WTC11 (cell line): Measurements from ENCODE around the gene RDH8. TPM values are rescaled to one million over a fixed set of nuclear protein-coding genes. Genes with fewer than 3 reads are reported as not detected.
"Not testable (repeated sequence)": the region's sequence is repeated elsewhere in the genome, so short reads cannot be mapped to it uniquely, and the experiment has no call there.

Experiments used
- ATAC-seq: fragments of 200-7000 bp; cut with Tn5 transposase; 2 replicates; pipeline ENCODE4 v1.10.0; 2021; ENCODE audit warnings: mild to moderate bottlenecking, moderate library complexity
- CTCF ChIA-PET: fragments of 300-600 bp; sonication (Branson Sonifier 250); formaldehyde crosslinking; loops from one replicate; lab custom pipeline; 2021; ENCODE audit warnings: antibody characterized with exemption; lab: Charles Lee
- POLR2A ChIA-PET: fragments of 350-600 bp; sonication (Branson Sonifier 250); formaldehyde crosslinking; loops from one replicate; lab custom pipeline; 2021; ENCODE audit warnings: antibody characterized with exemption; lab: Charles Lee
- DNase-seq: peaks from one replicate; pipeline ENCODE4 v3.0.0; 2021; ENCODE audit warnings: low spot score
- H3K27ac Mint-ChIP-seq: 2 replicates; pipeline ENCODE4 v1.8.0; 2021; ENCODE audit warnings: mixed read lengths
- H3K27me3 Mint-ChIP-seq: 2 replicates; pipeline ENCODE4 v1.8.0; 2021; ENCODE audit warnings: low read depth, mild to moderate bottlenecking, moderate library complexity, mixed read lengths
- H3K36me3 Mint-ChIP-seq: 2 replicates; pipeline ENCODE4 v1.8.0; 2021; ENCODE audit warnings: mixed read lengths
- H3K4me1 Mint-ChIP-seq: 2 replicates; pipeline ENCODE4 v1.8.0; 2022; ENCODE audit warnings: mixed read lengths
- H3K4me3 Mint-ChIP-seq: 2 replicates; pipeline ENCODE4 v1.8.0; 2021; ENCODE audit warnings: mild to moderate bottlenecking, moderate library complexity, mixed read lengths
- H3K9me3 Mint-ChIP-seq: 2 replicates; pipeline ENCODE4 v1.8.0; 2021; ENCODE audit warnings: mixed read lengths
- ATF1 ChIP-seq: sonication (generic); formaldehyde crosslinking; IDR thresholded peaks from 2 replicates; pipeline ENCODE4 v1.8.1; 2023; ENCODE audit warnings: mild to moderate bottlenecking, moderate library complexity, missing genetic modification reagents
- ESRRA ChIP-seq: sonication (generic); formaldehyde crosslinking; IDR thresholded peaks from 2 replicates; pipeline ENCODE4 v1.8.1; 2022; ENCODE audit warnings: mild to moderate bottlenecking, missing genetic modification reagents, borderline replicate concordance
- KAT7 ChIP-seq: sonication (generic); formaldehyde crosslinking; IDR thresholded peaks from 2 replicates; pipeline ENCODE4 v1.8.1; 2023; ENCODE audit warnings: missing genetic modification reagents, mild to moderate bottlenecking, borderline replicate concordance
- MXD4 ChIP-seq: fragments of 250-450 bp; sonication (Bioruptor Pico); IDR thresholded peaks from 2 replicates; pipeline ENCODE4 v1.8.0; 2021; ENCODE audit warnings: mild to moderate bottlenecking, moderate library complexity, borderline replicate concordance
- NFYB ChIP-seq: sonication (generic); formaldehyde crosslinking; conservative IDR thresholded peaks from 2 replicates; pipeline ENCODE4 v1.8.0; 2022; ENCODE audit warnings: low read depth, missing genetic modification reagents
- SMAD4 ChIP-seq: sonication (generic); formaldehyde crosslinking; IDR thresholded peaks from 2 replicates; pipeline ENCODE4 v1.8.0; 2022; ENCODE audit warnings: mild to moderate bottlenecking, missing genetic modification reagents
- ZNF121 ChIP-seq: sonication (generic); formaldehyde crosslinking; IDR thresholded peaks from 2 replicates; pipeline ENCODE4 v1.8.0; 2023; ENCODE audit warnings: missing genetic modification reagents
- ZNF317 ChIP-seq: sonication (generic); formaldehyde crosslinking; IDR thresholded peaks from 2 replicates; pipeline ENCODE4 v1.8.1; 2023; ENCODE audit warnings: low read depth, mild to moderate bottlenecking, moderate library complexity, missing genetic modification reagents, borderline replicate concordance
- total RNA-seq: library from RNA; stranded (reverse); gene quantifications from 3 replicates; pipeline ENCODE4 v1.2.3, GENCODE V29; 2021
- TF ChIP-seq, protein P1 (sequence below): sonication (generic); formaldehyde crosslinking; IDR thresholded peaks from 2 replicates; pipeline ENCODE4 v1.8.1; 2023; ENCODE audit warnings: mild to moderate bottlenecking, missing genetic modification reagents, borderline replicate concordance
- TF ChIP-seq, protein P2 (sequence below): sonication (generic); formaldehyde crosslinking; IDR thresholded peaks from 2 replicates; pipeline ENCODE4 v1.8.1; 2022; ENCODE audit warnings: mild to moderate bottlenecking, missing genetic modification reagents, moderate library complexity, borderline replicate concordance
- TF ChIP-seq, protein P3 (sequence below): sonication (generic); formaldehyde crosslinking; IDR thresholded peaks from 2 replicates; pipeline ENCODE4 v1.8.1; 2023; ENCODE audit warnings: mild to moderate bottlenecking, missing genetic modification reagents
- TF ChIP-seq, protein P4 (sequence below): sonication (generic); formaldehyde crosslinking; IDR thresholded peaks from 2 replicates; pipeline ENCODE4 v1.8.0; 2022; ENCODE audit warnings: mild to moderate bottlenecking, missing genetic modification reagents
- TF ChIP-seq, protein P5 (sequence below): sonication (generic); formaldehyde crosslinking; IDR thresholded peaks from 2 replicates; pipeline ENCODE4 v1.8.0; 2023; ENCODE audit warnings: missing genetic modification reagents, mild to moderate bottlenecking, borderline replicate concordance
- TF ChIP-seq, protein P6 (sequence below): fragments of 250-450 bp; sonication (Bioruptor Pico); IDR thresholded peaks from 2 replicates; pipeline ENCODE4 v2.1.2; 2022; ENCODE audit warnings: mild to moderate bottlenecking, moderate library complexity

RDH8 gene
- total RNA-seq, 1 experiment from 2014 or later: not detected

DNA sequence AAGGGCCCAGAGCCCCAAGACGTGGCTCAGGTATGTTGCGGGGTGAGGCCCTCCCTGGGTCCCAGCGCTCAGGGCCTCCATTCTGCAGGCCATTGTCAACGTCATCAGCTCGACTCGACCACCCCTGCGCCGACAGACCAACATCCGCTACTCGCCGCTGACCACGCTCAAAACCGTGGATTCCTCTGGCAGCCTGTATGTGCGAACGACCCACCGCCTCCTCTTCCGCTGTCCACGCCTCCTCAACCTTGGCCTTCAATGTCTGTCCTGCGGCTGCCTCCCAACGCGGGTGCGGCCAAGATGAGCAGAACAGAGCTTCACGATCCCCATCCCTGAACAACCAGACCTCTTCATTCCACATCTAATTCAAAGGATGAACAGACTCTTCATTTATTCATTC is 8.2 kb downstream of the RDH8 start (continued):
- TF ChIP-seq ZNF121 (CRISPR knock-in tag): no peak
- TF ChIP-seq, protein P1, sequence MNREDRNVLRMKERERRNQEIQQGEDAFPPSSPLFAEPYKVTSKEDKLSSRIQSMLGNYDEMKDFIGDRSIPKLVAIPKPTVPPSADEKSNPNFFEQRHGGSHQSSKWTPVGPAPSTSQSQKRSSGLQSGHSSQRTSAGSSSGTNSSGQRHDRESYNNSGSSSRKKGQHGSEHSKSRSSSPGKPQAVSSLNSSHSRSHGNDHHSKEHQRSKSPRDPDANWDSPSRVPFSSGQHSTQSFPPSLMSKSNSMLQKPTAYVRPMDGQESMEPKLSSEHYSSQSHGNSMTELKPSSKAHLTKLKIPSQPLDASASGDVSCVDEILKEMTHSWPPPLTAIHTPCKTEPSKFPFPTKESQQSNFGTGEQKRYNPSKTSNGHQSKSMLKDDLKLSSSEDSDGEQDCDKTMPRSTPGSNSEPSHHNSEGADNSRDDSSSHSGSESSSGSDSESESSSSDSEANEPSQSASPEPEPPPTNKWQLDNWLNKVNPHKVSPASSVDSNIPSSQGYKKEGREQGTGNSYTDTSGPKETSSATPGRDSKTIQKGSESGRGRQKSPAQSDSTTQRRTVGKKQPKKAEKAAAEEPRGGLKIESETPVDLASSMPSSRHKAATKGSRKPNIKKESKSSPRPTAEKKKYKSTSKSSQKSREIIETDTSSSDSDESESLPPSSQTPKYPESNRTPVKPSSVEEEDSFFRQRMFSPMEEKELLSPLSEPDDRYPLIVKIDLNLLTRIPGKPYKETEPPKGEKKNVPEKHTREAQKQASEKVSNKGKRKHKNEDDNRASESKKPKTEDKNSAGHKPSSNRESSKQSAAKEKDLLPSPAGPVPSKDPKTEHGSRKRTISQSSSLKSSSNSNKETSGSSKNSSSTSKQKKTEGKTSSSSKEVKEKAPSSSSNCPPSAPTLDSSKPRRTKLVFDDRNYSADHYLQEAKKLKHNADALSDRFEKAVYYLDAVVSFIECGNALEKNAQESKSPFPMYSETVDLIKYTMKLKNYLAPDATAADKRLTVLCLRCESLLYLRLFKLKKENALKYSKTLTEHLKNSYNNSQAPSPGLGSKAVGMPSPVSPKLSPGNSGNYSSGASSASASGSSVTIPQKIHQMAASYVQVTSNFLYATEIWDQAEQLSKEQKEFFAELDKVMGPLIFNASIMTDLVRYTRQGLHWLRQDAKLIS: no peak
- no peak for TF ChIP-seq NFYB
- TF ChIP-seq, all 79 proteins: peak for 0

DNA sequence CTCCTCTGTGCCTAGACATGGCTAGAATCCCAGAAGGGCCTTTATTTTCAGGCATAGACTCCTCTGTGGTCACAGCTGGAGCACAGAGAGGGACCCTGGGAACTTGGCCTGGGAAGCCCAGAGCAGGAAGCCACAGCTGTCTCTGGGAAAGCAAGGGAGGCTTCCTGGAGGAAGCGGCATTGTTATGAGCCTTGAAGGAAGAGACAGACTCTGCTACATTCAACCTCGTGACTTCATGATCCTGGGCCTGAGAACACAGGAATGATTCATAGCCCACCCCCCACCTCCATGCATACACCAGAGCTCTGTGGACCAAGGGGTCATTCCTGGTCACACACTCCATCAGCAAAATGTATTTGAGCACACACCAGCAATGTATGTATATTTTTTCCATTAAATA is 8.6 kb downstream of the RDH8 start:
- Mint-ChIP-seq H3K27me3 (peaks cover 11% of the 10 kb centered on the region), H3K9me3 (no peaks in the 10 kb centered on the region), H3K36me3 (no peaks in the 10 kb centered on the region), H3K4me1 (no peaks in the 10 kb centered on the region), H3K27ac (no peak overlapping the region), H3K4me3 (no peak overlapping the region)
- CTCF ChIA-PET: interaction anchor here (0.9 to 5.8 kb wide), 2 partner anchors 21 to 91 kb away, joined by 3 to 52 read pairs; no protein-coding TSS in a partner anchor
- POLR2A ChIA-PET: no interaction called here
- no peak for ATAC-seq
- no peak for DNase-seq
- TF ChIP-seq, protein P2, sequence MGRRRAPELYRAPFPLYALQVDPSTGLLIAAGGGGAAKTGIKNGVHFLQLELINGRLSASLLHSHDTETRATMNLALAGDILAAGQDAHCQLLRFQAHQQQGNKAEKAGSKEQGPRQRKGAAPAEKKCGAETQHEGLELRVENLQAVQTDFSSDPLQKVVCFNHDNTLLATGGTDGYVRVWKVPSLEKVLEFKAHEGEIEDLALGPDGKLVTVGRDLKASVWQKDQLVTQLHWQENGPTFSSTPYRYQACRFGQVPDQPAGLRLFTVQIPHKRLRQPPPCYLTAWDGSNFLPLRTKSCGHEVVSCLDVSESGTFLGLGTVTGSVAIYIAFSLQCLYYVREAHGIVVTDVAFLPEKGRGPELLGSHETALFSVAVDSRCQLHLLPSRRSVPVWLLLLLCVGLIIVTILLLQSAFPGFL (CRISPR knock-in tag): no peak
- TF ChIP-seq, protein P3, sequence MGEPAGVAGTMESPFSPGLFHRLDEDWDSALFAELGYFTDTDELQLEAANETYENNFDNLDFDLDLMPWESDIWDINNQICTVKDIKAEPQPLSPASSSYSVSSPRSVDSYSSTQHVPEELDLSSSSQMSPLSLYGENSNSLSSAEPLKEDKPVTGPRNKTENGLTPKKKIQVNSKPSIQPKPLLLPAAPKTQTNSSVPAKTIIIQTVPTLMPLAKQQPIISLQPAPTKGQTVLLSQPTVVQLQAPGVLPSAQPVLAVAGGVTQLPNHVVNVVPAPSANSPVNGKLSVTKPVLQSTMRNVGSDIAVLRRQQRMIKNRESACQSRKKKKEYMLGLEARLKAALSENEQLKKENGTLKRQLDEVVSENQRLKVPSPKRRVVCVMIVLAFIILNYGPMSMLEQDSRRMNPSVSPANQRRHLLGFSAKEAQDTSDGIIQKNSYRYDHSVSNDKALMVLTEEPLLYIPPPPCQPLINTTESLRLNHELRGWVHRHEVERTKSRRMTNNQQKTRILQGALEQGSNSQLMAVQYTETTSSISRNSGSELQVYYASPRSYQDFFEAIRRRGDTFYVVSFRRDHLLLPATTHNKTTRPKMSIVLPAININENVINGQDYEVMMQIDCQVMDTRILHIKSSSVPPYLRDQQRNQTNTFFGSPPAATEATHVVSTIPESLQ (CRISPR knock-in tag): no peak
- TF ChIP-seq, protein P4, sequence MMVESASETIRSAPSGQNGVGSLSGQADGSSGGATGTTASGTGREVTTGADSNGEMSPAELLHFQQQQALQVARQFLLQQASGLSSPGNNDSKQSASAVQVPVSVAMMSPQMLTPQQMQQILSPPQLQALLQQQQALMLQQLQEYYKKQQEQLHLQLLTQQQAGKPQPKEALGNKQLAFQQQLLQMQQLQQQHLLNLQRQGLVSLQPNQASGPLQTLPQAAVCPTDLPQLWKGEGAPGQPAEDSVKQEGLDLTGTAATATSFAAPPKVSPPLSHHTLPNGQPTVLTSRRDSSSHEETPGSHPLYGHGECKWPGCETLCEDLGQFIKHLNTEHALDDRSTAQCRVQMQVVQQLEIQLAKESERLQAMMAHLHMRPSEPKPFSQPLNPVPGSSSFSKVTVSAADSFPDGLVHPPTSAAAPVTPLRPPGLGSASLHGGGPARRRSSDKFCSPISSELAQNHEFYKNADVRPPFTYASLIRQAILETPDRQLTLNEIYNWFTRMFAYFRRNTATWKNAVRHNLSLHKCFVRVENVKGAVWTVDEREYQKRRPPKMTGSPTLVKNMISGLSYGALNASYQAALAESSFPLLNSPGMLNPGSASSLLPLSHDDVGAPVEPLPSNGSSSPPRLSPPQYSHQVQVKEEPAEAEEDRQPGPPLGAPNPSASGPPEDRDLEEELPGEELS (CRISPR knock-in tag): no peak
- TF ChIP-seq ZNF317 (CRISPR knock-in tag) (no peak), ESRRA (CRISPR knock-in tag) (no peak), SMAD4 (CRISPR knock-in tag) (no peak), ATF1 (no peak), MXD4 (CRISPR knock-in tag) (no peak), KAT7 (CRISPR knock-in tag) (no peak)
- TF ChIP-seq, protein P5, sequence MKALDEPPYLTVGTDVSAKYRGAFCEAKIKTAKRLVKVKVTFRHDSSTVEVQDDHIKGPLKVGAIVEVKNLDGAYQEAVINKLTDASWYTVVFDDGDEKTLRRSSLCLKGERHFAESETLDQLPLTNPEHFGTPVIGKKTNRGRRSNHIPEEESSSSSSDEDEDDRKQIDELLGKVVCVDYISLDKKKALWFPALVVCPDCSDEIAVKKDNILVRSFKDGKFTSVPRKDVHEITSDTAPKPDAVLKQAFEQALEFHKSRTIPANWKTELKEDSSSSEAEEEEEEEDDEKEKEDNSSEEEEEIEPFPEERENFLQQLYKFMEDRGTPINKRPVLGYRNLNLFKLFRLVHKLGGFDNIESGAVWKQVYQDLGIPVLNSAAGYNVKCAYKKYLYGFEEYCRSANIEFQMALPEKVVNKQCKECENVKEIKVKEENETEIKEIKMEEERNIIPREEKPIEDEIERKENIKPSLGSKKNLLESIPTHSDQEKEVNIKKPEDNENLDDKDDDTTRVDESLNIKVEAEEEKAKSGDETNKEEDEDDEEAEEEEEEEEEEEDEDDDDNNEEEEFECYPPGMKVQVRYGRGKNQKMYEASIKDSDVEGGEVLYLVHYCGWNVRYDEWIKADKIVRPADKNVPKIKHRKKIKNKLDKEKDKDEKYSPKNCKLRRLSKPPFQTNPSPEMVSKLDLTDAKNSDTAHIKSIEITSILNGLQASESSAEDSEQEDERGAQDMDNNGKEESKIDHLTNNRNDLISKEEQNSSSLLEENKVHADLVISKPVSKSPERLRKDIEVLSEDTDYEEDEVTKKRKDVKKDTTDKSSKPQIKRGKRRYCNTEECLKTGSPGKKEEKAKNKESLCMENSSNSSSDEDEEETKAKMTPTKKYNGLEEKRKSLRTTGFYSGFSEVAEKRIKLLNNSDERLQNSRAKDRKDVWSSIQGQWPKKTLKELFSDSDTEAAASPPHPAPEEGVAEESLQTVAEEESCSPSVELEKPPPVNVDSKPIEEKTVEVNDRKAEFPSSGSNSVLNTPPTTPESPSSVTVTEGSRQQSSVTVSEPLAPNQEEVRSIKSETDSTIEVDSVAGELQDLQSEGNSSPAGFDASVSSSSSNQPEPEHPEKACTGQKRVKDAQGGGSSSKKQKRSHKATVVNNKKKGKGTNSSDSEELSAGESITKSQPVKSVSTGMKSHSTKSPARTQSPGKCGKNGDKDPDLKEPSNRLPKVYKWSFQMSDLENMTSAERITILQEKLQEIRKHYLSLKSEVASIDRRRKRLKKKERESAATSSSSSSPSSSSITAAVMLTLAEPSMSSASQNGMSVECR (CRISPR knock-in tag): no peak
- TF ChIP-seq, protein P6, sequence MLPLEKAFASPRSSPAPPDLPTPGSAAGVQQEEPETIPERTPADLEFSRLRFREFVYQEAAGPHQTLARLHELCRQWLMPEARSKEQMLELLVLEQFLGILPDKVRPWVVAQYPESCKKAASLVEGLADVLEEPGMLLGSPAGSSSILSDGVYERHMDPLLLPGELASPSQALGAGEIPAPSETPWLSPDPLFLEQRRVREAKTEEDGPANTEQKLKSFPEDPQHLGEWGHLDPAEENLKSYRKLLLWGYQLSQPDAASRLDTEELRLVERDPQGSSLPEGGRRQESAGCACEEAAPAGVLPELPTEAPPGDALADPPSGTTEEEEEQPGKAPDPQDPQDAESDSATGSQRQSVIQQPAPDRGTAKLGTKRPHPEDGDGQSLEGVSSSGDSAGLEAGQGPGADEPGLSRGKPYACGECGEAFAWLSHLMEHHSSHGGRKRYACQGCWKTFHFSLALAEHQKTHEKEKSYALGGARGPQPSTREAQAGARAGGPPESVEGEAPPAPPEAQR: no peak

DNA sequence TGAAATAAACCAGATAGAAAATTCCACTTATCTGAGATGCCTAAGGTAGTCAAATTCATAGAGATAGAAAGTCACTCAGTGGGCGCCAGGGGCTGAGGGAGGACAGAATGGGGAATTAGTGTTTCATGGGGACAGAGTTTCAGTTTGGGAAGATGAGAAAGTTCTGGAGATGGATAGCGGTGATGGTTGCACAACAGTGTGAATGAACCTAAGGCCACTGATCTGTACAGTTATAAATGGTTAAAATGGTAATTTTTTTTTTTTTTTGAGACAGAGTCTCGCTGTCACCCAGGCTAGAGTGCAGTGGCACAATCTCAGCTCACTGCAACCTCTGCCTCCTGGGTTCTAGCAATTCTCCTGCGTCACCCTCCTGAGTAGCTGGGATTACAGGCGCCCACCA is 9.8 kb downstream of the RDH8 start:
- ATAC-seq, POLR2A ChIA-PET: not testable (repeated sequence)

More for the DNA sequence above, 9.8 kb downstream of the RDH8 start:
- not testable (repeated sequence) for H3K36me3 Mint-ChIP-seq, H3K4me3 Mint-ChIP-seq, H3K4me1 Mint-ChIP-seq, H3K27ac Mint-ChIP-seq, H3K9me3 Mint-ChIP-seq, DNase-seq
- CTCF ChIA-PET: interaction anchor here (5.8 kb wide), 1 partner anchor 22 kb away, joined by 52 read pairs; no protein-coding TSS in a partner anchor
- peaks cover 13% of the 10 kb centered on the region for H3K27me3 Mint-ChIP-seq
